Thyroid gland (tissue), 4 donors: ENCODE measurements around the gene PRSS23.

Experiments
- POLR2A ChIP-seq, 2 donors: fragments of 450-650 bp; IDR thresholded peaks; one replicate each; pipeline ENCODE4 v1.6.1; 2017; ENCODE audit warnings: antibody characterized with exemption in 2 of 2, mild to moderate bottlenecking in 2 of 2, moderate library complexity in 1 of 2
- TF ChIP-seq, protein P1 (sequence below), 6 experiments: fragments of 200-600 bp in 3 of 6; fragments of 450-650 bp in 3 of 6; sonication (generic) in 3 of 6; IDR thresholded peaks; one replicate each; pipeline ENCODE4 v1.5.1; 2016 to 2019; ENCODE audit warnings: antibody characterized with exemption in 6 of 6, mild to moderate bottlenecking in 2 of 6, inconsistent platforms in 1 of 6, moderate library complexity in 1 of 6

DNA sequence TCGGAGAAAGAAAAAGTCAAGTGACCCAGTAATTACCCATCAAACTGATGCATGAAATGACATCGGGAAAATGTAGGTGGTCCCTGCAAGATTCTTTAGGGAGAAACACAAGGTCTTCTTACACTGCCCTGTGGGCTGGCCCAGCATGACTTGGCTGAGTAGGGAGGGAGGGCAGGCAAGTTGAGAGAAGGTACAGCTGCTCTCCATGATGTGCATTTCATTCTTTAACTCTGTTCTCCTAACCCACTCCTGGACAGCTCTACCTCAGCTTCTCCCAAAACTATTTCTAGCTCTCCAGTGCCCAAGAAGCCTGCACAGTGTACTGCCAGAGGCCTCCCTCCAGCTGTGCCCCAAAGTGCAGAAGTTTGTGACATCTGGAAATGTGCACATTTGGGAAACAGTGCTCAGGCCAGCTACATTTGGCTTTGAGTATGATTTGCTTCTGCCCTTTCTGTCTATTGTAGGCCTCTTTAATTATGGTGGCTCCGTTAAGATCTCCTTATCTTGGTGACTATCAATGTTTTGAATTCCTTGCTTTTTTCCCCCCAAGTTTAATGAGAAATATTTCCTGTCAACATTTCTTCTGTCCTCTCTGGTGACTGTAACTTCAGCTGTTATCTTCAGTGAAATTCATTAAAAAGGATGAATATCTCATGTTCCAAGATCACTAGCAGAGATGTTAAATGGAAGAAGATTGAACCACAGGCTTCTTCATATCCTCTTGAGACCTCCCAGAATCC, 26.7 kb upstream of the PRSS23 start:
- TF ChIP-seq, protein P1, sequence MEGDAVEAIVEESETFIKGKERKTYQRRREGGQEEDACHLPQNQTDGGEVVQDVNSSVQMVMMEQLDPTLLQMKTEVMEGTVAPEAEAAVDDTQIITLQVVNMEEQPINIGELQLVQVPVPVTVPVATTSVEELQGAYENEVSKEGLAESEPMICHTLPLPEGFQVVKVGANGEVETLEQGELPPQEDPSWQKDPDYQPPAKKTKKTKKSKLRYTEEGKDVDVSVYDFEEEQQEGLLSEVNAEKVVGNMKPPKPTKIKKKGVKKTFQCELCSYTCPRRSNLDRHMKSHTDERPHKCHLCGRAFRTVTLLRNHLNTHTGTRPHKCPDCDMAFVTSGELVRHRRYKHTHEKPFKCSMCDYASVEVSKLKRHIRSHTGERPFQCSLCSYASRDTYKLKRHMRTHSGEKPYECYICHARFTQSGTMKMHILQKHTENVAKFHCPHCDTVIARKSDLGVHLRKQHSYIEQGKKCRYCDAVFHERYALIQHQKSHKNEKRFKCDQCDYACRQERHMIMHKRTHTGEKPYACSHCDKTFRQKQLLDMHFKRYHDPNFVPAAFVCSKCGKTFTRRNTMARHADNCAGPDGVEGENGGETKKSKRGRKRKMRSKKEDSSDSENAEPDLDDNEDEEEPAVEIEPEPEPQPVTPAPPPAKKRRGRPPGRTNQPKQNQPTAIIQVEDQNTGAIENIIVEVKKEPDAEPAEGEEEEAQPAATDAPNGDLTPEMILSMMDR (IDR thresholded peaks at IDR 0.05), result no peak
- TF ChIP-seq POLR2A (IDR thresholded peaks at IDR 0.05), result no peak
